Measurements from ENCODE around the gene JTB. TPM values are rescaled to one million over a fixed set of nuclear protein-coding genes. Genes with fewer than 3 reads are reported as not detected.
A peak's percentile ranks its signal among the peaks of the same experiment; 100 is the strongest.

The JTB gene
- total and polyA plus RNA-seq, 9 of the 15 experiments (the other 6 are each of a cell fraction or from before 2014, with no cell fraction given): 24.7 to 308 (median 151) TPM

DNA sequence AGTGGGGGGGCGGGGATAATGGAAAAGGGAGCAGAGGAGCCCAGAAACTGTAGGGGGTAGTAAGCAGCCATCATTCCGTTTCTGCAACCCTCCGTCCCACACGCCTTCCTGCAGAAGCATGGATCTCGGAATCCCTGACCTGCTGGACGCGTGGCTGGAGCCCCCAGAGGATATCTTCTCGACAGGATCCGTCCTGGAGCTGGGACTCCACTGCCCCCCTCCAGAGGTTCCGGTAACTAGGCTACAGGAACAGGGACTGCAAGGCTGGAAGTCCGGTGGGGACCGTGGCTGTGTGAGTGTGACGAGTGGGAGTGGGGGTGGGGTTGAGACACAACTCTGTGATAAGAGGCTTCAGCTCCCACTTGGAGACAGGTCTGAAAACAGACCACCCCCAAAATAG, 9.1 kb downstream of the JTB start:
- Histone ChIP-seq H3K36me3 (ENCODE audit: control insufficient read depth, insufficient read depth, low read length) (peaks cover 5% of the 10 kb centered on the region; the same call in 2 of the 3 replicates), H3K27me3 (ENCODE audit: control insufficient read depth in 2 of 2, insufficient read depth in 2 of 2, low read length in 2 of 2) (no peaks in the 10 kb centered on the region), H3K4me2 (ENCODE audit: insufficient read depth, low read length) (peak overlapping the region; percentile 87), H3K4me3 (peak overlapping the region; percentile 51), H3K9me3 (replicated peaks; ENCODE audit: control insufficient read depth, insufficient read depth, low read depth, low read length) (no peaks in the 10 kb centered on the region), H3K27ac (ENCODE audit: extremely low read depth, low read depth, low read length) (peak overlapping the region; percentile 82), H2AFZ (ENCODE audit: low read depth, low read length) (peak overlapping the region; percentile 89), H3K9ac (ENCODE audit: insufficient read depth in 1 of 2, low read depth in 2 of 2, low read length in 2 of 2) (peak overlapping the region; percentile 89 to 99), H3K4me1 (replicated peaks in 1 of 2; ENCODE audit: control insufficient read depth in 2 of 2, insufficient read depth in 2 of 2, low read length in 2 of 2) (peaks cover 7 to 15% of the 10 kb centered on the region in 2 experiments; a peak in 4 of 5 replicates), H3K79me2 (ENCODE audit: control insufficient read depth, insufficient read depth, low read length) (peaks cover 35% of the 10 kb centered on the region), H3K9me1 (ENCODE audit: control insufficient read depth, insufficient read depth, low read length) (no peaks in the 10 kb centered on the region), H4K20me1 (replicated peaks; ENCODE audit: control insufficient read depth, insufficient read depth, low read length) (no peaks in the 10 kb centered on the region)
- ATAC-seq (no peak), DNase-seq (ENCODE audit: extremely low read depth in 1 of 4, low spot score in 3 of 4) (peak in 2 of 4 experiments; percentile 27 to 60), FAIRE-seq (no peak)
- intact Hi-C loops (cut with micrococcal nuclease): loop anchor here (5.0 kb wide), 1 partner anchor 171 kb away; no protein-coding TSS in a partner anchor
- in situ Hi-C loops (cut with MboI): no loop called here
- WGBS (ENCODE audit: insufficient coverage, low coverage, missing lambda C conversion rate): 8% methylated on average over 12 of the region's 13 CpGs
- CTCF ChIA-PET (ENCODE audit: low intra/inter-chr PET ratio): no interaction called here
- no TSS peak for BruUV-seq (replicated peaks)
- POLR2A ChIA-PET: interaction anchor here (0.7 to 4.8 kb wide), 7 partner anchors 9 to 23 kb away, joined by 3 to 84 read pairs (median 16); partner anchors contain the start of genes CRTC2, DENND4B, JTB and RAB13
- TF ChIP-seq, protein P1, sequence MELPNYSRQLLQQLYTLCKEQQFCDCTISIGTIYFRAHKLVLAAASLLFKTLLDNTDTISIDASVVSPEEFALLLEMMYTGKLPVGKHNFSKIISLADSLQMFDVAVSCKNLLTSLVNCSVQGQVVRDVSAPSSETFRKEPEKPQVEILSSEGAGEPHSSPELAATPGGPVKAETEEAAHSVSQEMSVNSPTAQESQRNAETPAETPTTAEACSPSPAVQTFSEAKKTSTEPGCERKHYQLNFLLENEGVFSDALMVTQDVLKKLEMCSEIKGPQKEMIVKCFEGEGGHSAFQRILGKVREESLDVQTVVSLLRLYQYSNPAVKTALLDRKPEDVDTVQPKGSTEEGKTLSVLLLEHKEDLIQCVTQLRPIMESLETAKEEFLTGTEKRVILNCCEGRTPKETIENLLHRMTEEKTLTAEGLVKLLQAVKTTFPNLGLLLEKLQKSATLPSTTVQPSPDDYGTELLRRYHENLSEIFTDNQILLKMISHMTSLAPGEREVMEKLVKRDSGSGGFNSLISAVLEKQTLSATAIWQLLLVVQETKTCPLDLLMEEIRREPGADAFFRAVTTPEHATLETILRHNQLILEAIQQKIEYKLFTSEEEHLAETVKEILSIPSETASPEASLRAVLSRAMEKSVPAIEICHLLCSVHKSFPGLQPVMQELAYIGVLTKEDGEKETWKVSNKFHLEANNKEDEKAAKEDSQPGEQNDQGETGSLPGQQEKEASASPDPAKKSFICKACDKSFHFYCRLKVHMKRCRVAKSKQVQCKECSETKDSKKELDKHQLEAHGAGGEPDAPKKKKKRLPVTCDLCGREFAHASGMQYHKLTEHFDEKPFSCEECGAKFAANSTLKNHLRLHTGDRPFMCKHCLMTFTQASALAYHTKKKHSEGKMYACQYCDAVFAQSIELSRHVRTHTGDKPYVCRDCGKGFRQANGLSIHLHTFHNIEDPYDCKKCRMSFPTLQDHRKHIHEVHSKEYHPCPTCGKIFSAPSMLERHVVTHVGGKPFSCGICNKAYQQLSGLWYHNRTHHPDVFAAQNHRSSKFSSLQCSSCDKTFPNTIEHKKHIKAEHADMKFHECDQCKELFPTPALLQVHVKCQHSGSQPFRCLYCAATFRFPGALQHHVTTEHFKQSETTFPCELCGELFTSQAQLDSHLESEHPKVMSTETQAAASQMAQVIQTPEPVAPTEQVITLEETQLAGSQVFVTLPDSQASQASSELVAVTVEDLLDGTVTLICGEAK (IDR thresholded peaks at IDR 0.05): peak; percentile 8; the same call in 1 of the 2 replicates
- TF ChIP-seq, protein P1 (CRISPR knock-in tag; IDR thresholded peaks at IDR 0.05): no peak
- TF ChIP-seq, protein P2, sequence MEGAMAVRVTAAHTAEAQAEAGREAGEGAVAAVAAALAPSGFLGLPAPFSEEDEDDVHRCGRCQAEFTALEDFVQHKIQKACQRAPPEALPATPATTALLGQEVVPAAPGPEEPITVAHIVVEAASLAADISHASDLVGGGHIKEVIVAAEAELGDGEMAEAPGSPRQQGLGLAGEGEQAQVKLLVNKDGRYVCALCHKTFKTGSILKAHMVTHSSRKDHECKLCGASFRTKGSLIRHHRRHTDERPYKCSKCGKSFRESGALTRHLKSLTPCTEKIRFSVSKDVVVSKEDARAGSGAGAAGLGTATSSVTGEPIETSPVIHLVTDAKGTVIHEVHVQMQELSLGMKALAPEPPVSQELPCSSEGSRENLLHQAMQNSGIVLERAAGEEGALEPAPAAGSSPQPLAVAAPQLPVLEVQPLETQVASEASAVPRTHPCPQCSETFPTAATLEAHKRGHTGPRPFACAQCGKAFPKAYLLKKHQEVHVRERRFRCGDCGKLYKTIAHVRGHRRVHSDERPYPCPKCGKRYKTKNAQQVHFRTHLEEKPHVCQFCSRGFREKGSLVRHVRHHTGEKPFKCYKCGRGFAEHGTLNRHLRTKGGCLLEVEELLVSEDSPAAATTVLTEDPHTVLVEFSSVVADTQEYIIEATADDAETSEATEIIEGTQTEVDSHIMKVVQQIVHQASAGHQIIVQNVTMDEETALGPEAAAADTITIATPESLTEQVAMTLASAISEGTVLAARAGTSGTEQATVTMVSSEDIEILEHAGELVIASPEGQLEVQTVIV (CRISPR knock-in tag; IDR thresholded peaks at IDR 0.05; ENCODE audit: borderline replicate concordance): no peak
- TF ChIP-seq, protein P3, sequence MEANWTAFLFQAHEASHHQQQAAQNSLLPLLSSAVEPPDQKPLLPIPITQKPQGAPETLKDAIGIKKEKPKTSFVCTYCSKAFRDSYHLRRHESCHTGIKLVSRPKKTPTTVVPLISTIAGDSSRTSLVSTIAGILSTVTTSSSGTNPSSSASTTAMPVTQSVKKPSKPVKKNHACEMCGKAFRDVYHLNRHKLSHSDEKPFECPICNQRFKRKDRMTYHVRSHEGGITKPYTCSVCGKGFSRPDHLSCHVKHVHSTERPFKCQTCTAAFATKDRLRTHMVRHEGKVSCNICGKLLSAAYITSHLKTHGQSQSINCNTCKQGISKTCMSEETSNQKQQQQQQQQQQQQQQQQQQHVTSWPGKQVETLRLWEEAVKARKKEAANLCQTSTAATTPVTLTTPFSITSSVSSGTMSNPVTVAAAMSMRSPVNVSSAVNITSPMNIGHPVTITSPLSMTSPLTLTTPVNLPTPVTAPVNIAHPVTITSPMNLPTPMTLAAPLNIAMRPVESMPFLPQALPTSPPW (CRISPR knock-in tag; IDR thresholded peaks at IDR 0.05): peak; percentile 43; the same call in 1 of the 2 replicates
- TF ChIP-seq ZKSCAN1 (IDR thresholded peaks at IDR 0.05; ENCODE audit: low read depth, low read length): no peak
- no peak for TF ChIP-seq THRAP3 (IDR thresholded peaks at IDR 0.05; ENCODE audit: borderline replicate concordance)
- no peak for TF ChIP-seq RBM39 (optimal IDR thresholded peaks at IDR 0.05; ENCODE audit: low read depth, low read length)
- TF ChIP-seq POLR2A (conservative IDR thresholded peaks at IDR 0.05): no peak
- TF ChIP-seq EHMT2 (IDR thresholded peaks at IDR 0.05): no peak
- peak; percentile 12; the same call in 1 of the 2 replicates for TF ChIP-seq ZBTB7A (IDR thresholded peaks at IDR 0.05; ENCODE audit: borderline replicate concordance, control insufficient read depth, low read depth, low read length)
